HL-60 (cell line): ENCODE results near the gene GDPD4.

Source experiments
- DNase-seq, 2 experiments: peaks; one replicate each; pipeline ENCODE4 v3.0.0-alpha.2; 2010 to 2020; ENCODE audit warnings: low read depth in 1 of 2, low spot score in 1 of 2
- H3K27ac ChIP-seq: fragments of 250-450 bp; sonication (Bioruptor Pico); replicated peaks from 2 replicates; pipeline ENCODE4 v1.5.1; 2020; ENCODE audit warnings: mild to moderate bottlenecking, moderate library complexity
- H3K27me3 ChIP-seq: fragments of 250-450 bp; sonication (Bioruptor Pico); 2 replicates; pipeline ENCODE4 v1.5.1; 2021; ENCODE audit warnings: mild to moderate bottlenecking, moderate library complexity; ENCODE audit not compliant: insufficient read depth, poor library complexity, severe bottlenecking
- H3K4me3 ChIP-seq: replicated peaks from 2 replicates; pipeline ENCODE4 v1.5.1; 2011; ENCODE audit warnings: mild to moderate bottlenecking, control low read depth, low read length; ENCODE audit not compliant: insufficient read depth
- GABPA ChIP-seq: IDR thresholded peaks from 2 replicates; pipeline ENCODE4 v1.6.1; 2012; ENCODE audit warnings: low read depth
- POLR2AphosphoS5 ChIP-seq: IDR thresholded peaks from 2 replicates; pipeline ENCODE4 v1.6.1; 2012; ENCODE audit warnings: low read depth
- REST ChIP-seq: IDR thresholded peaks from 2 replicates; pipeline ENCODE4 v1.6.1; 2012; ENCODE audit warnings: low read depth; ENCODE audit not compliant: insufficient replicate concordance
- SPI1 ChIP-seq: IDR thresholded peaks from 2 replicates; pipeline ENCODE4 v1.6.1; 2012; ENCODE audit warnings: low read depth, mild to moderate bottlenecking, borderline replicate concordance
- TF ChIP-seq, protein P1 (sequence below): IDR thresholded peaks from one replicate; pipeline ENCODE4 v1.5.1; 2011; ENCODE audit warnings: low read length, control low read depth, inconsistent platforms; ENCODE audit not compliant: insufficient read depth

GDPD4 gene

DNA sequence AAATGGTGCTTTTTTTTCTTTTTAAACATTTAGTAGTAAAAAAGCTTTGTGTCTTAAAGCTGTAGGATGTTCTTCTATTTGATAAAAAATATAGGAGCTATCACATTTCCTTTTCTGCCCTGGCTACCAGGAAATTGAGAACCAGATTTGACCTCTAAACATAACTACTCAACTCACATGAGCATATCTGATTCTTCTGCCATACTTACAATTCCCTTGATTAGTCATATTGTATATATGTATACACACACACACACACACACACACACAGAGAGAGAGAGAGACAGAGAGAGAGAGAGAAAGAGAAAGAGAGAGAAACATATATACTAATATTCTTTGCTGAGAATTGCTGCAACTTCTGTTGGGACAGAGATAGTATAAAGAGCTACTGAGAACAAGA lies 23.0 kb upstream of the GDPD4 start:
- H3K4me3 ChIP-seq: no peak overlapping the region
- H3K27ac ChIP-seq: no peak overlapping the region
- no peak for TF ChIP-seq GABPA
- TF ChIP-seq SPI1: no peak
- TF ChIP-seq, protein P1, sequence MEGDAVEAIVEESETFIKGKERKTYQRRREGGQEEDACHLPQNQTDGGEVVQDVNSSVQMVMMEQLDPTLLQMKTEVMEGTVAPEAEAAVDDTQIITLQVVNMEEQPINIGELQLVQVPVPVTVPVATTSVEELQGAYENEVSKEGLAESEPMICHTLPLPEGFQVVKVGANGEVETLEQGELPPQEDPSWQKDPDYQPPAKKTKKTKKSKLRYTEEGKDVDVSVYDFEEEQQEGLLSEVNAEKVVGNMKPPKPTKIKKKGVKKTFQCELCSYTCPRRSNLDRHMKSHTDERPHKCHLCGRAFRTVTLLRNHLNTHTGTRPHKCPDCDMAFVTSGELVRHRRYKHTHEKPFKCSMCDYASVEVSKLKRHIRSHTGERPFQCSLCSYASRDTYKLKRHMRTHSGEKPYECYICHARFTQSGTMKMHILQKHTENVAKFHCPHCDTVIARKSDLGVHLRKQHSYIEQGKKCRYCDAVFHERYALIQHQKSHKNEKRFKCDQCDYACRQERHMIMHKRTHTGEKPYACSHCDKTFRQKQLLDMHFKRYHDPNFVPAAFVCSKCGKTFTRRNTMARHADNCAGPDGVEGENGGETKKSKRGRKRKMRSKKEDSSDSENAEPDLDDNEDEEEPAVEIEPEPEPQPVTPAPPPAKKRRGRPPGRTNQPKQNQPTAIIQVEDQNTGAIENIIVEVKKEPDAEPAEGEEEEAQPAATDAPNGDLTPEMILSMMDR: no peak
- no peak for TF ChIP-seq POLR2AphosphoS5
- TF ChIP-seq REST: no peak
- H3K27me3 ChIP-seq: no peaks in the 10 kb centered on the region
- no peak for DNase-seq

- Histone ChIP-seq H3K27me3 (no peaks in the 10 kb centered on the region), H3K27ac (no peak overlapping the region), H3K4me3 (no peak overlapping the region)
- DNase-seq: no peak
- no peak for TF ChIP-seq GABPA
- no peak for TF ChIP-seq POLR2AphosphoS5
- TF ChIP-seq REST: no peak
- TF ChIP-seq, protein P1: no peak
- no peak for TF ChIP-seq SPI1
These were observed 21.6 kb upstream of the GDPD4 start for GRCh38 chr11:77322926-77323590.

- TF ChIP-seq POLR2AphosphoS5 (no peak), GABPA (no peak), SPI1 (no peak), REST (no peak)
- TF ChIP-seq, protein P1: no peak
- Histone ChIP-seq H3K4me3 (no peak overlapping the region), H3K27me3 (no peaks in the 10 kb centered on the region), H3K27ac (no peak overlapping the region)
- no peak for DNase-seq
These were observed 21.0 kb upstream of the GDPD4 start for GRCh38 chr11:77322506-77322905.
